Testis (tissue), 3 donors: ENCODE results near the gene ITGA8. TPM values are rescaled to one million over a fixed set of nuclear protein-coding genes. Genes with fewer than 3 reads are reported as not detected.

Source experiments
- DNase-seq: peaks from one replicate; pipeline ENCODE4 v3.0.0-alpha.2; 2019
- H3K27ac ChIP-seq, 2 donors: fragments of 200-600 bp; sonication (generic); one replicate each; pipeline ENCODE4 v1.5.1; 2019
- H3K27me3 ChIP-seq: fragments of 200-600 bp; sonication (generic); one replicate; pipeline ENCODE4 v1.5.1; 2019
- H3K36me3 ChIP-seq: fragments of 200-600 bp; sonication (generic); one replicate; pipeline ENCODE4 v1.5.1; 2017; ENCODE audit warnings: low read depth; ENCODE audit errors: missing control alignments
- H3K4me1 ChIP-seq: fragments of 200-600 bp; sonication (generic); one replicate; pipeline ENCODE4 v1.5.1; 2019
- H3K4me3 ChIP-seq, 2 donors: fragments of 200-600 bp; sonication (generic); one replicate each; pipeline ENCODE4 v1.5.1; 2017 to 2019
- H3K9me3 ChIP-seq: fragments of 200-600 bp; sonication (generic); one replicate; pipeline ENCODE4 v1.5.1; 2017
- POLR2A ChIP-seq: fragments of 450-650 bp; IDR thresholded peaks from one replicate; pipeline ENCODE4 v1.6.1; 2017; ENCODE audit warnings: antibody characterized with exemption, mild to moderate bottlenecking, moderate library complexity
- WGBS, 2 donors: methylation state at CpG; one replicate each; pipeline ENCODE4 v1.1.5; 2018; 5-methylcytosine and 5-hydroxymethylcytosine counted together
- intact Hi-C: fragments of 100-400 bp; cut with DNase I; formaldehyde crosslinking; loops from one replicate; pipeline ENCODE4 v1.15.1; 2023; ENCODE audit warnings: low total_unique reads
- polyA plus RNA-seq: library from polyadenylated mRNA; stranded (reverse); fragments of 350-450 nt; fragmentation: Illumina TruSeq; extraction: RNeasy Lipid Tissue Mini Kit (QIAGEN cat#74804); gene quantifications from one replicate; pipeline ENCODE4 v1.2.3, GENCODE V29; 2014; ENCODE audit warnings: low read depth, low replicate concordance; ENCODE audit not compliant: insufficient read depth
- total RNA-seq, 2 donors: library from RNA; depleted of rRNA; stranded (reverse); fragments of >200 nt; gene quantifications; one replicate each; pipeline ENCODE4 v1.2.3, GENCODE V29; 2016
- TF ChIP-seq, protein P1 (sequence below), 3 experiments: fragments of 450-650 bp in 2 of 3; fragments of 200-600 bp in 1 of 3; sonication (generic) in 1 of 3; IDR thresholded peaks; one replicate each; pipeline ENCODE4 v1.5.1; 2016 to 2019; ENCODE audit warnings: antibody characterized with exemption in 3 of 3, mild to moderate bottlenecking in 2 of 3, moderate library complexity in 1 of 3

Gene ITGA8
- total and polyA plus RNA-seq, 3 donors from 2014 or later: 0.68 to 6.9 (median 0.79) TPM

DNA sequence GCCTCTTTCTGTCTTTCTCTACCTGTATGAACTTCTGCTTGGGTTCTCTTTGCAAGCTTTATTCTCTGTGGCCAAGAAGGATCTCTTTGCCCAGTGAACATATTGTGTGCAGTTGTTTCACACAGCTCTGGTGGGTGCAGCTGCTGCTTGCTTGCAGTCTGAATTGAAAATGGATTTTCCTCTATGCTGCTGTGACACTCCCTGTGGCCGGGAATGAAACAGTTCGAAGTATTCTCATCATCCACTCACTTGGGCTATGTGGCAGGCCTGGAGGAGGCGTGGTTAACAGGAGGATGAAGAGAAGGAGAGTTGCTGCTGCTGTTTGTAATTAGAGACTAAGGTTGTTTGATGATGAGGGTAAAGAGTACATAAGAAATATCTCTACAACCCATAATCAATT lies 28.4 kb upstream of the ITGA8 start:
- no peak for TF ChIP-seq POLR2A
- TF ChIP-seq, protein P1, sequence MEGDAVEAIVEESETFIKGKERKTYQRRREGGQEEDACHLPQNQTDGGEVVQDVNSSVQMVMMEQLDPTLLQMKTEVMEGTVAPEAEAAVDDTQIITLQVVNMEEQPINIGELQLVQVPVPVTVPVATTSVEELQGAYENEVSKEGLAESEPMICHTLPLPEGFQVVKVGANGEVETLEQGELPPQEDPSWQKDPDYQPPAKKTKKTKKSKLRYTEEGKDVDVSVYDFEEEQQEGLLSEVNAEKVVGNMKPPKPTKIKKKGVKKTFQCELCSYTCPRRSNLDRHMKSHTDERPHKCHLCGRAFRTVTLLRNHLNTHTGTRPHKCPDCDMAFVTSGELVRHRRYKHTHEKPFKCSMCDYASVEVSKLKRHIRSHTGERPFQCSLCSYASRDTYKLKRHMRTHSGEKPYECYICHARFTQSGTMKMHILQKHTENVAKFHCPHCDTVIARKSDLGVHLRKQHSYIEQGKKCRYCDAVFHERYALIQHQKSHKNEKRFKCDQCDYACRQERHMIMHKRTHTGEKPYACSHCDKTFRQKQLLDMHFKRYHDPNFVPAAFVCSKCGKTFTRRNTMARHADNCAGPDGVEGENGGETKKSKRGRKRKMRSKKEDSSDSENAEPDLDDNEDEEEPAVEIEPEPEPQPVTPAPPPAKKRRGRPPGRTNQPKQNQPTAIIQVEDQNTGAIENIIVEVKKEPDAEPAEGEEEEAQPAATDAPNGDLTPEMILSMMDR (IDR thresholded peaks at IDR 0.05): no peak
- no peak for DNase-seq
- WGBS, 2 donors: 88 to 89% methylated on average over 3 of the region's 3 CpGs
- no peaks in the 10 kb centered on the region for H3K27me3 ChIP-seq
- H3K9me3 ChIP-seq: no peaks in the 10 kb centered on the region
- H3K4me3 ChIP-seq: no peak overlapping the region
- no peak overlapping the region for H3K27ac ChIP-seq
- intact Hi-C loops: no loop called here
- H3K4me1 ChIP-seq: no peaks in the 10 kb centered on the region
- H3K36me3 ChIP-seq: no peaks in the 10 kb centered on the region

DNA sequence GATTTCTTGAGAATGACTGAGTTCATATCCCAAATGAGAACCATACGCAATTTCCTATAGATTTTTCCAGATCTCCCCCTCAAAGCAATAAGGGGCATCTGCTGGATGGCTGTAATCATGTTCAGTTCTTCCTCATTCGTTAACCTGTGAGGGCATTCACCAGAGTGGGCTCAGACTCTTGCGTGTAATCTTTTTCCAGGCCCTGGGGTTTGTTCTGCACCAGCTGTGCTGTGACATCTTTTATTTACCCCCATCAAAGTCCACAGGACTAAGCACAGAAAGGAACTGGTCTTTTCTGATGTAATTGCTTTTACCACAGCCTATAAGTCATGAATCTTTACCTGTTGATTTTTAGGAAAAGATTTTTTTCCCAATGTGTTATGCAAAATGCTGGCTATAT lies 27.9 kb upstream of the ITGA8 start:
- Histone ChIP-seq H3K9me3 (no peaks in the 10 kb centered on the region), H3K36me3 (no peaks in the 10 kb centered on the region), H3K4me1 (no peaks in the 10 kb centered on the region), H3K27ac (no peak overlapping the region), H3K27me3 (no peaks in the 10 kb centered on the region), H3K4me3 (no peak overlapping the region)
- DNase-seq: no peak
- intact Hi-C loops: no loop called here
- 87 to 98% methylated on average over 3 of the region's 3 CpGs for WGBS, 2 donors
- TF ChIP-seq, protein P1 (IDR thresholded peaks at IDR 0.05): no peak
- TF ChIP-seq POLR2A: no peak

DNA sequence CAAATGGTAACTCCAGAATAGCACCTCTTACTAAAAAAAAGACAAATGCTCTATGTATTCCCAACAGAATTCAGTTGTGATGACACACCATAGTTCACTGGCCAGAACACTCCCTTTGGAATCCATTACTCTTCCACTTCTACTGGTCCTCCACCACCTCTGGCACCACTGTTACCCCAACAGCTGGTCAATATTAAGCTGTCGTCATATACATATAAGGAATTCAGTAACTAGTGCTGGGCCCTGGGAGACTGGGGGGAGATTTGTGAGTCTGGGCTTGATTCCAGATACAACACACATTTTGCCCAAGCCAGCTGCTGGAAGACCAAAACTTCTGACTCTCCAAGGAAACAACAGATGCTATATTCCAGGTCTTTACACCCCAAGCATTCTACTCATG lies 26.0 kb upstream of the ITGA8 start:
- no peaks in the 10 kb centered on the region for H3K4me1 ChIP-seq
- 81 to 88% methylated on average over 1 of the region's 1 CpG for WGBS, 2 donors
- no peaks in the 10 kb centered on the region for H3K36me3 ChIP-seq
- no peaks in the 10 kb centered on the region for H3K27me3 ChIP-seq
- DNase-seq: no peak
- no peaks in the 10 kb centered on the region for H3K9me3 ChIP-seq
- no peak overlapping the region for H3K27ac ChIP-seq
- intact Hi-C loops: no loop called here
- TF ChIP-seq POLR2A: no peak
- TF ChIP-seq, protein P1 (IDR thresholded peaks at IDR 0.05): no peak
- no peak overlapping the region for H3K4me3 ChIP-seq

DNA sequence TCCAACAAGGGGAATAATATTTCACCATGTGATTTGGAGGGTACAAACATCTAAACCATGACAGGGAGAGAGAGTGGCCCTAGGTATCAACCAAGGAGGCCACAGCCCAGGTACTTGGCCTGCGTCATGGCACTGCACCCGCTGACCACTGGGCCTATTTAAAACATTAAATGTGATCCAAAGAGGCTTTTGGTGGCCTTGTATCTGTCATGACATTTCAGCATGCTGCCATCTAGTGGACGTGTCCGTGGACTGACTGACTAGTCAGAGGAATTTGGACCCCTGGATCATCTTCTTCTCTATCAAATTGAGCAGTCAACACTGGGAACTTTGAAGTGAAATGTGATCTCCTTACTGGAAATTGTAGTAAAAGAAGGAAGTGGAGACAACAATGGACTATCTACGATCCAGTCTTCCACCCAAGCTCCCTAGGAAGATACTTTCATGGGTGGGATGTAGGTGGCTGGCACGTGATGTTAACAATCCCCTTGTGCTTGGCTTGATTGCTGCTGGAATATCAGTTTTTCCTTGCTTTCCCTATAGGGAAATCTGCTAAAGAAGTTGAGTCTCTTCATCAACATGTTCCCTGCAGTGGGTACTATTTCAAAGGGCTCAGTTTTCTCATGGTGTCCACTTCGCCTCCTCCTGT lies 24.6 kb upstream of the ITGA8 start:
- Histone ChIP-seq H3K27me3 (no peaks in the 10 kb centered on the region), H3K36me3 (no peaks in the 10 kb centered on the region), H3K4me3 (no peak overlapping the region), H3K4me1 (no peaks in the 10 kb centered on the region), H3K27ac (no peak overlapping the region), H3K9me3 (no peaks in the 10 kb centered on the region)
- TF ChIP-seq, protein P1 (IDR thresholded peaks at IDR 0.05): peak in 1 of 3 experiments; percentile 27
- TF ChIP-seq POLR2A: no peak
- peak; percentile 72 for DNase-seq
- WGBS, 2 donors: 58 to 65% methylated on average over 7 of the region's 7 CpGs
- intact Hi-C loops: no loop called here

DNA sequence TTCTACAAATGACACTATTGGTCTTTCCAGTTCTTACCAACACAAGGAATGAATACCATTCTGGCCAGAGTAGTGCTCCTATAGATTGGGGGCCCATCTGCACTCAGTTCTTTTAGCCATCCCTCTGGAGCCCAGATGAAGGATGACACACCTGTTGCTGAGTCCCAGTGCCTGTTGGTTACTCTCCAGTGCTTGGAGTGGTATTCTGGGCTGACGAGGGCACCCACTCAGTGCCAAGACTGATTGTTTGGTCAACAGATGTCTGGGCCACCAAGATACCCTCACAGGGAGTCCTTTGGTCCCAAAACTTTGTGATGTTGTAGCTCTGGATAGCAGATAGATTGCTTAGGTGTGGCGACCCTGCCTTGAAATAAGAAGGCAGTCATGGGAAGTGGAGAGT lies 23.7 kb upstream of the ITGA8 start:
- 87 to 89% methylated on average over 2 of the region's 2 CpGs for WGBS, 2 donors
- TF ChIP-seq, protein P1 (IDR thresholded peaks at IDR 0.05): no peak
- no peak for TF ChIP-seq POLR2A
- Histone ChIP-seq H3K27ac (no peak overlapping the region), H3K4me1 (no peaks in the 10 kb centered on the region), H3K4me3 (no peak overlapping the region), H3K36me3 (no peaks in the 10 kb centered on the region), H3K9me3 (no peaks in the 10 kb centered on the region), H3K27me3 (no peaks in the 10 kb centered on the region)
- DNase-seq: no peak
- intact Hi-C loops: no loop called here
